WERI-Rb-1 (cell line): ENCODE measurements around the gene NFE2L2.

Experiments used
- DNase-seq: peaks from one replicate; pipeline ENCODE4 v3.0.0-alpha.2; 2020
- H3K27ac ChIP-seq: fragments of 250-450 bp; sonication (Bioruptor Pico); 2 replicates; pipeline ENCODE4 v1.5.1; 2020; ENCODE audit warnings: mild to moderate bottlenecking, moderate library complexity
- H3K27me3 ChIP-seq: fragments of 250-450 bp; sonication (Bioruptor Pico); 2 replicates; pipeline ENCODE4 v1.5.1; 2021; ENCODE audit warnings: mild to moderate bottlenecking, low read depth, moderate library complexity; ENCODE audit not compliant: insufficient read depth, severe bottlenecking
- H3K36me3 ChIP-seq: fragments of 250-450 bp; sonication (Bioruptor Pico); 2 replicates; pipeline ENCODE4 v1.5.1; 2020; ENCODE audit warnings: mild to moderate bottlenecking, moderate library complexity
- H3K4me3 ChIP-seq: 2 replicates; pipeline ENCODE4 v1.5.1; 2011; ENCODE audit warnings: low read depth, mild to moderate bottlenecking, control low read depth, low read length
- H3K9me3 ChIP-seq: fragments of 250-450 bp; sonication (Bioruptor Pico); 2 replicates; pipeline ENCODE4 v1.5.1; 2021; ENCODE audit warnings: mild to moderate bottlenecking, moderate library complexity; ENCODE audit not compliant: severe bottlenecking
- TF ChIP-seq, protein P1 (sequence below): IDR thresholded peaks from 2 replicates; pipeline ENCODE4 v1.5.1; 2011; ENCODE audit warnings: low read depth, mild to moderate bottlenecking, control low read depth, inconsistent platforms, low read length

The NFE2L2 gene

DNA sequence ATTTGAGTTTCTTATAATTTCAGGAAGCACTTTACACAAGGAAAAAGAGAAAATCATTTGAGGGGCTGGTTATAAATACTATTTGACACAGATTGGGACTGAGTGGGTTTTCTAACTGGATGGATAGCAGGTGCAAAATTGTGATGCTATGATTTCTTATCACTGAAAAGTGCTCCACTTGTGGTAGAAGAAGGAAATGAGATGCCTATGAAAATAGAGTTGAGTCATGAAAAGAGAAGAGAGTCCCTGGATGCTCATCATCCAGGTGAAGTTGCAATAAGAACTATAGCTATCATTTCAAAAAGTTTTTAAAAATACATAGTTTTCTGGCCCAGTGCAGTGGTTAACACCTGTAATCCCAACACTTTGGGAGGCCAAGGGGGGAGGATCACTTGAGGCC, 39.4 kb upstream of the NFE2L2 start:
- TF ChIP-seq, protein P1, sequence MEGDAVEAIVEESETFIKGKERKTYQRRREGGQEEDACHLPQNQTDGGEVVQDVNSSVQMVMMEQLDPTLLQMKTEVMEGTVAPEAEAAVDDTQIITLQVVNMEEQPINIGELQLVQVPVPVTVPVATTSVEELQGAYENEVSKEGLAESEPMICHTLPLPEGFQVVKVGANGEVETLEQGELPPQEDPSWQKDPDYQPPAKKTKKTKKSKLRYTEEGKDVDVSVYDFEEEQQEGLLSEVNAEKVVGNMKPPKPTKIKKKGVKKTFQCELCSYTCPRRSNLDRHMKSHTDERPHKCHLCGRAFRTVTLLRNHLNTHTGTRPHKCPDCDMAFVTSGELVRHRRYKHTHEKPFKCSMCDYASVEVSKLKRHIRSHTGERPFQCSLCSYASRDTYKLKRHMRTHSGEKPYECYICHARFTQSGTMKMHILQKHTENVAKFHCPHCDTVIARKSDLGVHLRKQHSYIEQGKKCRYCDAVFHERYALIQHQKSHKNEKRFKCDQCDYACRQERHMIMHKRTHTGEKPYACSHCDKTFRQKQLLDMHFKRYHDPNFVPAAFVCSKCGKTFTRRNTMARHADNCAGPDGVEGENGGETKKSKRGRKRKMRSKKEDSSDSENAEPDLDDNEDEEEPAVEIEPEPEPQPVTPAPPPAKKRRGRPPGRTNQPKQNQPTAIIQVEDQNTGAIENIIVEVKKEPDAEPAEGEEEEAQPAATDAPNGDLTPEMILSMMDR = no peak
- no peak overlapping the region for H3K27ac ChIP-seq
- H3K9me3 ChIP-seq = no peaks in the 10 kb centered on the region
- no peak overlapping the region for H3K4me3 ChIP-seq
- DNase-seq = no peak
- no peaks in the 10 kb centered on the region for H3K36me3 ChIP-seq
- no peaks in the 10 kb centered on the region for H3K27me3 ChIP-seq

DNA sequence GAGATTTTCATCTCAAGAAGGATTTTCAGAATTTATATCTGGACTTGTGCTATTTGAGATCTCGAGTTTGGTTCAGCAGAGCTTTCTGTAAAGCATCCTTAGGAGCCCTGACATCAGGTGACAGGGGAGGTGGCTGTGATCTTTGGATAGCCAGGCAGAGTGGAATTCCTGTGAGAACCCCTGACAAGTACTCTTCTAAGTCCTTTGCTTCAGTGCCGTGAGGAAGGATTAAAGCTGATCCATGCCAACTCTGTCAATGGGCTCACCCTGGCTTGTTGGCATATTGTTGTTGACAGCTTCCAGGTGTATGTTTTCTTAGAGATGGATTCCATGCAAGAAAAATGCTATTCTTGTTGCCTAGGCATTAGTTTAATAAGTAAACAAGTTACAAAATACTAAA, 38.0 kb upstream of the NFE2L2 start:
- no peak for DNase-seq
- no peaks in the 10 kb centered on the region for H3K9me3 ChIP-seq
- TF ChIP-seq, protein P1 = no peak
- H3K27ac ChIP-seq = no peak overlapping the region
- H3K4me3 ChIP-seq = no peak overlapping the region
- H3K27me3 ChIP-seq = no peaks in the 10 kb centered on the region
- H3K36me3 ChIP-seq = no peaks in the 10 kb centered on the region

DNA sequence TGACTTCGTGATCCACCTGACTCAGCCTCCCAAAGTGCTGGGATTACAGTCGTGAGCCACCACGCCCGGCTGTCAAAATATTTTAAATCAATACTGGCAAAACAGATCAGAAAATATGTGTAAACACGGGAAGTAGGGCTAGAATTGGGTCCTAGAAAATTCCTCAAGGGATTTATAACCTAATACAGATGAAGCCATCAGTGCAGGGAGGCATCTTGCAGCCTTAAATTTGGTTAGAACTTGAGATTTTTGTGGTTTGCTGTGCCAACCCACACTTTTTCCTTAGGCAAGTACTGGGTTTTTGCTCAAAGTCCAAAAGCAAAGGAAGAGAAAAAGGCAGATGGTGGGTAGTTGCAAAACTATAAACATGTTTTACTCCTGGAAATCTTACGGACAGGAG, 33.7 kb upstream of the NFE2L2 start:
- H3K27ac ChIP-seq = no peak overlapping the region
- DNase-seq = no peak
- H3K36me3 ChIP-seq = no peaks in the 10 kb centered on the region
- H3K27me3 ChIP-seq = no peaks in the 10 kb centered on the region
- TF ChIP-seq, protein P1 = no peak
- H3K9me3 ChIP-seq = no peaks in the 10 kb centered on the region
- no peak overlapping the region for H3K4me3 ChIP-seq

DNA sequence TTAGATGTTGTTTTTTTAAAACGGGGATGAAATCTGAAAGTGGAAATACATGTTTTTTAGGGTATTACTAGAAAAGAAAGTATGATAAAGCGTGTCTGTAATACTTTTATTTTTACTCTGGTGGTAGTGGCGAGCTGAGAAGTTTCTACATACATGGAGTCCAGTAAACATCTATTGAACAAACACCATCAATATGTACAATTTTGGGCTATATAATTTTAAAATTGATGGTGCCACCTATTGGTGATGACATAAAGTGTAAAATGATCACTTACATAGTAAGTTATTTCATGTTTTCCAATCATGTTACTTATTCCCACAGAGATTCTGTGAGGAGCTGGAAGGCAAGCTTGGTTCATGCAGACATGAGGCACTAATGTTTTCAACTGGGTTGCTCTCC, 31.5 kb upstream of the NFE2L2 start:
- DNase-seq = no peak
- Histone ChIP-seq H3K27me3 (no peaks in the 10 kb centered on the region), H3K27ac (no peak overlapping the region), H3K4me3 (no peak overlapping the region), H3K9me3 (no peaks in the 10 kb centered on the region), H3K36me3 (no peaks in the 10 kb centered on the region)
- TF ChIP-seq, protein P1 = no peak

DNA sequence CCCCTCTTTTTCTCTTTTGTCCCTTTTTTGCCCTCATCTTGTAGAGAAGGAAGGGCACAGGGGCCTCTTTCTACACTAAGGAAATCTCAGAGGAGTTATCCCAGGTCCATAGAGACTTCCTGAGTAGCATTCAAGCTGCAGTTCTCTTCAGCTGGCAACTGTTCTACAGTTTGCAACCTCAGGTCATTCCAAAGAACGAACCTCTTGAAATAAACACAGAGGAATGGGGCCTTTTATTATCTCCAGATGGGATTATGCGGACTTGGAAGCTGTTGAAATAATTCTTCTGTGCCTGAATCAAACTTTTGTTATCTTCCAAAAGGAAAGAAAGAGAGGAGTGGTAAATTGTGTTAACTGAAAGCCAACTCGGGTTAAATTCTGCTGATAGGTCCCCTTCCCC, 31.0 kb upstream of the NFE2L2 start:
- Histone ChIP-seq H3K9me3 (no peaks in the 10 kb centered on the region), H3K4me3 (no peak overlapping the region)

DNA sequence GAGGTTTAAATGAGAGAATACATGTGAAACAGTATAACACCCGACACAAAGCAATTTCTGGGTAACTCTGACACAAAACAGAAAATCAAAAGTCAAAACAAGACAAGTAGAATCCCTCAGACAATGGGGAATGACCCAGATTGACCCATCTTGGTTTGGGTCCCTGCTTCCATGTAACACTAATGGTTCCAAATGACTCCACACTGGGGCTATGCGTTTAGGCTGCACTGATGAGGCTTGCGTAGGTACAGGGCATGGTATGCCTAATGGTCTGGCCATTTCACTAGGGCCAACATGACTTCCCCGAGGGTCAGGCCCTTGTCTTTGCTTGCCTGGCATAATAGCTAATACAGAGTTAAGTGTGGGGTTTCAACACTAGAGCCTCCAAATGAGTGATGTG, 27.2 kb upstream of the NFE2L2 start:
- TF ChIP-seq, protein P1 = no peak
- no peaks in the 10 kb centered on the region for H3K27me3 ChIP-seq
- no peak overlapping the region for H3K4me3 ChIP-seq
- no peaks in the 10 kb centered on the region for H3K9me3 ChIP-seq
- no peak overlapping the region for H3K27ac ChIP-seq
- DNase-seq = no peak
- H3K36me3 ChIP-seq = no peaks in the 10 kb centered on the region

More for the DNA sequence above, 31.0 kb upstream of the NFE2L2 start:
- DNase-seq = no peak
- Histone ChIP-seq H3K27me3 (no peaks in the 10 kb centered on the region), H3K27ac (no peak overlapping the region), H3K36me3 (no peaks in the 10 kb centered on the region)
- TF ChIP-seq, protein P1 = no peak
